Trophoblast cell (in vitro differentiated cells and primary cell): Measurements from ENCODE around the gene GADD45B.
"Not testable (repeated sequence)": the region's sequence is repeated elsewhere in the genome, so short reads cannot be mapped to it uniquely, and the experiment has no call there.

Experiments used
- DNase-seq, 2 donors: peaks; one replicate each; pipeline ENCODE4 v3.0.0-alpha.2; 2016
- H2AFZ ChIP-seq: 2 replicates; pipeline ENCODE4 v1.6.1; 2013; ENCODE audit warnings: low read length, moderate library complexity, mild to moderate bottlenecking; ENCODE audit not compliant: insufficient read depth, poor library complexity
- H2AK5ac ChIP-seq: 2 replicates; pipeline ENCODE4 v1.6.1; 2013; ENCODE audit warnings: mild to moderate bottlenecking, low read length
- H2BK120ac ChIP-seq: 2 replicates; pipeline ENCODE4 v1.6.1; 2013; ENCODE audit warnings: low read length, mild to moderate bottlenecking, moderate library complexity; ENCODE audit not compliant: insufficient read depth, poor library complexity
- H2BK12ac ChIP-seq: 2 replicates; pipeline ENCODE4 v1.6.1; 2013; ENCODE audit warnings: mild to moderate bottlenecking, low read length, moderate library complexity
- H2BK5ac ChIP-seq: 2 replicates; pipeline ENCODE4 v1.6.1; 2013; ENCODE audit warnings: low read length, low read depth, moderate library complexity, mild to moderate bottlenecking; ENCODE audit not compliant: poor library complexity
- H3K14ac ChIP-seq: 2 replicates; pipeline ENCODE4 v1.6.1; 2013; ENCODE audit warnings: mild to moderate bottlenecking, low read length
- H3K18ac ChIP-seq: 2 replicates; pipeline ENCODE4 v1.6.1; 2013; ENCODE audit warnings: mild to moderate bottlenecking, low read length
- H3K23ac ChIP-seq: 2 replicates; pipeline ENCODE4 v1.6.1; 2013; ENCODE audit warnings: low read length
- H3K27ac ChIP-seq: 2 replicates; pipeline ENCODE4 v1.5.1; 2013; ENCODE audit warnings: low read depth, mild to moderate bottlenecking, inconsistent platforms, low read length, moderate library complexity
- H3K27me3 ChIP-seq: 2 replicates; pipeline ENCODE4 v1.6.1; 2013; ENCODE audit warnings: inconsistent platforms, mild to moderate bottlenecking, low read length, moderate library complexity; ENCODE audit not compliant: insufficient read depth
- H3K36me3 ChIP-seq, 2 experiments: 1 replicate in 1 of 2; 2 replicates in 1 of 2; pipeline ENCODE4 v1.6.1; 2013; ENCODE audit warnings: low read length in 2 of 2, mild to moderate bottlenecking in 2 of 2, moderate library complexity in 1 of 2; ENCODE audit not compliant: insufficient read depth in 2 of 2, control insufficient read depth in 1 of 2
- H3K4ac ChIP-seq: 2 replicates; pipeline ENCODE4 v1.6.1; 2013; ENCODE audit warnings: low read depth, mild to moderate bottlenecking, low read length, moderate library complexity
- H3K4me1 ChIP-seq, 2 experiments: 1 replicate in 1 of 2; 2 replicates in 1 of 2; pipeline ENCODE4 v1.6.1; 2013; ENCODE audit warnings: low read length in 2 of 2, mild to moderate bottlenecking in 2 of 2, moderate library complexity in 1 of 2; ENCODE audit not compliant: insufficient read depth in 2 of 2, control insufficient read depth in 1 of 2
- H3K4me2 ChIP-seq: 2 replicates; pipeline ENCODE4 v1.6.1; 2013; ENCODE audit warnings: inconsistent platforms, mild to moderate bottlenecking, low read length, moderate library complexity
- H3K4me3 ChIP-seq: 2 replicates; pipeline ENCODE4 v1.5.1; 2013; ENCODE audit warnings: mild to moderate bottlenecking, low read depth, low read length, inconsistent platforms
- H3K79me1 ChIP-seq: one replicate; pipeline ENCODE4 v1.6.1; 2013; ENCODE audit warnings: low read length
- H3K79me2 ChIP-seq: 2 replicates; pipeline ENCODE4 v1.6.1; 2013; ENCODE audit warnings: low read length, mild to moderate bottlenecking; ENCODE audit not compliant: control insufficient read depth, insufficient read depth, poor library complexity
- H3K9ac ChIP-seq: 2 replicates; pipeline ENCODE4 v1.6.1; 2013; ENCODE audit warnings: mild to moderate bottlenecking, low read length
- H3K9me3 ChIP-seq: 2 replicates; pipeline ENCODE4 v1.6.1; 2013; ENCODE audit warnings: low read depth, mild to moderate bottlenecking, control low read depth, inconsistent platforms, low read length; ENCODE audit not compliant: insufficient read depth
- H4K12ac ChIP-seq: 2 replicates; pipeline ENCODE4 v1.6.1; 2013; ENCODE audit warnings: low read depth, mild to moderate bottlenecking, low read length, moderate library complexity
- H4K8ac ChIP-seq: 2 replicates; pipeline ENCODE4 v1.6.1; 2013; ENCODE audit warnings: low read depth, mild to moderate bottlenecking, low read length, moderate library complexity
- H4K91ac ChIP-seq: one replicate; pipeline ENCODE4 v1.6.1; 2013; ENCODE audit warnings: low read depth, mild to moderate bottlenecking, low read length, moderate library complexity
- WGBS: extraction: QIAGEN DNeasy Blood & Tissue Kit; methylation state at CpG from one replicate; pipeline ENCODE4 v1.1.7; 2013; ENCODE audit warnings: missing lambda C conversion rate; ENCODE audit not compliant: insufficient read length, insufficient coverage; ENCODE audit errors: extremely low coverage; 5-methylcytosine and 5-hydroxymethylcytosine counted together

Gene GADD45B

DNA sequence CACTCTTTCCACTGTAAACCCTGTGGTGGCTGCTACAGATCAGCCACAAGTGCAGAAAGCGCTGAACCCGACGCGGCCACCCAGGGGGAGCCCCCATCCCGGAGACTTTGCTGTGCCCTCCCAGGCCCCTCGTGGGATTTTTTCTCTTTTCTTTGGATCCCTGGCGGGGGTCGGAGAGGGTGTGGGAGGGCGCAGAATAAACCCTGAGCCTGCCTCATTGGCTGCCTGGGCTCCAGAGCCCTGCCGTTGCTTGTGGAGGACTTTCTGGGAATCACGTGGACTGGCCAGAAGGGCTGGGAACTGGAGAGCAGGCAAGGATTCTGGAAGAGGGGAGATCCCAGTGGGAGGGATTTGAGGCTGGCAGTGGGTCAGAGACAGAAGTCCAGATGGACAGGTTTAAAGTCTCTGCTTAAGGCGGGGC lies 24.9 kb downstream of the GADD45B start:
- Histone ChIP-seq H3K23ac (no peak overlapping the region), H4K91ac (peak overlapping the region; percentile 69), H4K12ac (peak overlapping the region; percentile 59), H3K9me3 (peaks cover 5% of the 10 kb centered on the region), H2BK5ac (peak overlapping the region; percentile 74), H3K4me1 (peaks cover 33 to 39% of the 10 kb centered on the region in 2 experiments), H3K27ac (no peak overlapping the region), H3K14ac (peak overlapping the region; percentile 87), H2AK5ac (peak overlapping the region; percentile 97), H3K79me1 (peaks cover 41% of the 10 kb centered on the region), H3K79me2 (peaks cover 5% of the 10 kb centered on the region), H3K36me3 (no peaks in the 10 kb centered on the region), H2BK120ac (peak overlapping the region; percentile 81), H3K4me2 (no peak overlapping the region), H2AFZ (no peak overlapping the region), H3K4ac (peak overlapping the region; percentile 16), H3K4me3 (no peak overlapping the region), H4K8ac (peak overlapping the region; percentile 59), H3K18ac (peak overlapping the region; percentile 81), H3K27me3 (no peaks in the 10 kb centered on the region), H3K9ac (no peak overlapping the region), H2BK12ac (peak overlapping the region; percentile 58)
- no CpG with 5 or more reads among the region's 12 CpGs for WGBS
- no peak for DNase-seq

DNA sequence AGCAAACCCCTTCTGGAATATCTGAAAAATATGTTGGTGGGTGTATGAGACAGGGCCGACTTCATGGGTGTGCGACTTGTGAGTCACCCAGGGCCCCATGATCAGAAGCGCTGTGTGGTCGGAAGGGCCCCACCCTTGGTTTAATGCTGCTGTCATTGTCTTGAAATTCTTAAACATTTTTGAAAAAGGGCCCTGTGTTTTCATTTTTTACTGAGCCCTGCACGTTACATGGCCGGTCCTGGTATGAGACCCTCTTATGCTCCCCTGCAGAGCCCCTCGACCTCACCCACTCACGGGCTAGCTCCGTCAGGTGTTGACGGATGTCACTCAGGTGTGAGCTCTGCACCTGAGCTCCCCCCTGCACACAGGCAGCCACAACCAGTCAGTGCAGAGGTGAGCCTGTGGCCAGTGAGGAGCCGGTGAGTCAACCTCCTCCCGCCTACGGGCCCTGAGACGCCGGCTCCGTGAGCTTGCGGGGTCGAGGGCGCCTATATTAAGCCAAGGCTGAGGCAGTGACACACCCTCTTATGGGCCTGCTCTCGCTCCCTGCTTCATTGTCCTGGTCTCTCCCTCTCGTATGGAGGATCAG lies 27.7 kb downstream of the GADD45B start:
- no CpG with 5 or more reads among the region's 21 CpGs for WGBS

DNA sequence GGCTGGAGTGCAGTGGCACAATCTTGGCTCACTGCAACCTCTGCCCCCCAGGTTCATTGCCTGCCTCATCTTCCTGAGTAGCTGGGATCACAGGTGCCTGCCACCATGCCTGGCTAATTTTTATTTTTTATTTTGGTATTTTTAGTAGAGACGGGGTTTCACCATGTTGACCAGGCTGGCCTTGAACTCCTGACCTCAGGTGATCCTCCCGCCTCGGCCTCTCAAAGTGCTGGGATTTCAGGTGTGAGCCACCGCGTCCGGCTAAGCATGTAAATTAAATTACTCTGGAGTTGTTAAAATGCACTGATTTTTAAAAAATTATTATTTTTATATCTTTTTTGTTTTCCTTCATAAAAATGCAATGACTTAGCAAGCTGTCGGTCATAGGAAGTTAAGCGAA lies 30.7 kb downstream of the GADD45B start:
- not testable (repeated sequence) for H4K91ac ChIP-seq, H2BK5ac ChIP-seq, H3K9me3 ChIP-seq, H2AFZ ChIP-seq, H2BK120ac ChIP-seq, H3K79me2 ChIP-seq, H3K4me2 ChIP-seq, H3K18ac ChIP-seq, H3K9ac ChIP-seq, H3K23ac ChIP-seq, H3K14ac ChIP-seq, H3K27me3 ChIP-seq, H3K4ac ChIP-seq, H2AK5ac ChIP-seq, H3K36me3 ChIP-seq, H2BK12ac ChIP-seq, H4K12ac ChIP-seq, DNase-seq, H3K79me1 ChIP-seq, H3K4me3 ChIP-seq, H3K27ac ChIP-seq, H4K8ac ChIP-seq
- no CpG with 5 or more reads among the region's 8 CpGs for WGBS
- peaks cover 9 to 12% of the 10 kb centered on the region in 2 experiments for H3K4me1 ChIP-seq

More for the DNA sequence above, 27.7 kb downstream of the GADD45B start:
- Histone ChIP-seq H3K4me1 (peaks cover 24 to 26% of the 10 kb centered on the region in 2 experiments), H3K36me3 (no peaks in the 10 kb centered on the region), H3K79me1 (peaks cover 21% of the 10 kb centered on the region), H3K27me3 (no peaks in the 10 kb centered on the region), H2BK12ac (peak overlapping the region; percentile 85), H3K27ac (peak overlapping the region; percentile 1), H2BK120ac (peak overlapping the region; percentile 64), H3K9ac (no peak overlapping the region), H3K79me2 (peaks cover 5% of the 10 kb centered on the region), H2AK5ac (no peak overlapping the region), H2BK5ac (peak overlapping the region; percentile 21), H2AFZ (no peak overlapping the region), H4K91ac (peak overlapping the region; percentile 84), H4K8ac (no peak overlapping the region), H3K4ac (no peak overlapping the region), H3K18ac (peak overlapping the region; percentile 12), H3K4me3 (no peak overlapping the region), H3K23ac (no peak overlapping the region), H3K4me2 (no peak overlapping the region), H3K14ac (no peak overlapping the region), H3K9me3 (peaks cover 2% of the 10 kb centered on the region), H4K12ac (no peak overlapping the region)
- DNase-seq, result no peak

DNA sequence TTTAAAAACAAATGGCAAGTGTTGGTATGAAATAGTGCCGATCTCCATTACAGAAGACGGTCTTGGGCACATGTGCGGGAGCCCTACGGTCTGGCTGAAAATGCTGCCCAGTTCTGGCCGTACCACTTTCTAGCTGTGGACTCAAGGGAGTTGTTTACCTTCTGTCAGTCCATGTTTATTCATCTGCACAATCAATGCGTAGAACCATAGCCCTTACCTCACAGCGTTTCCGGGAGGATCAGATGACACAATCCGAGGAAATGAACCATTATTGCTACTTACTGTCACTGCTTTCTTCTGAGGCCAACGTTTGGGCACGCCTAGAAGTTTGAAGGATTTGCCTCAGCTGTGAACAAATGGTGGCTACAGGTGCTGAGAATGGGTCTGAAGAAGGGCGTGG lies 31.2 kb downstream of the GADD45B start:
- peak overlapping the region; percentile 15 for H2BK120ac ChIP-seq
- H2AFZ ChIP-seq, result no peak overlapping the region
- H3K36me3 ChIP-seq, result no peaks in the 10 kb centered on the region
- peaks cover 7% of the 10 kb centered on the region for H3K79me1 ChIP-seq
- no peaks in the 10 kb centered on the region for H3K27me3 ChIP-seq
- H3K4me1 ChIP-seq, result peaks cover 9 to 12% of the 10 kb centered on the region in 2 experiments
- H3K4me3 ChIP-seq, result no peak overlapping the region
- no CpG with 5 or more reads among the region's 12 CpGs for WGBS
- no peak overlapping the region for H3K4me2 ChIP-seq
- H2AK5ac ChIP-seq, result peak overlapping the region; percentile 64
- H3K23ac ChIP-seq, result no peak overlapping the region
- H3K4ac ChIP-seq, result no peak overlapping the region
- peak overlapping the region; percentile 80 for H4K8ac ChIP-seq
- no peak overlapping the region for H3K9ac ChIP-seq
- no peak overlapping the region for H4K91ac ChIP-seq
- no peaks in the 10 kb centered on the region for H3K79me2 ChIP-seq
- H3K14ac ChIP-seq, result no peak overlapping the region
- no peak overlapping the region for H3K18ac ChIP-seq
- DNase-seq, result peak in 1 of 2 donors; percentile 47
- H3K9me3 ChIP-seq, result peaks cover 3% of the 10 kb centered on the region
- H2BK12ac ChIP-seq, result peak overlapping the region; percentile 30
- no peak overlapping the region for H4K12ac ChIP-seq
- H2BK5ac ChIP-seq, result no peak overlapping the region
- H3K27ac ChIP-seq, result no peak overlapping the region
